Measurements from ENCODE around the gene OR1I1. TPM values are rescaled to one million over a fixed set of nuclear protein-coding genes. Genes with fewer than 3 reads are reported as not detected.

OR1I1 gene
- total RNA-seq, 1 donor from 2014 or later = not detected

GRCh38 chr19:15129856-15130585, 48.0 kb downstream of the OR1I1 start:
- no peak overlapping the region for H3K4me3 ChIP-seq
- ATAC-seq (no peak), DNase-seq (no peak)
- no peak overlapping the region for H3K27ac ChIP-seq
- H3K27me3 ChIP-seq (ENCODE audit: low read depth) = peaks cover 3% of the 10 kb centered on the region
- no peaks in the 10 kb centered on the region for H3K36me3 ChIP-seq
- TF ChIP-seq, protein P1, sequence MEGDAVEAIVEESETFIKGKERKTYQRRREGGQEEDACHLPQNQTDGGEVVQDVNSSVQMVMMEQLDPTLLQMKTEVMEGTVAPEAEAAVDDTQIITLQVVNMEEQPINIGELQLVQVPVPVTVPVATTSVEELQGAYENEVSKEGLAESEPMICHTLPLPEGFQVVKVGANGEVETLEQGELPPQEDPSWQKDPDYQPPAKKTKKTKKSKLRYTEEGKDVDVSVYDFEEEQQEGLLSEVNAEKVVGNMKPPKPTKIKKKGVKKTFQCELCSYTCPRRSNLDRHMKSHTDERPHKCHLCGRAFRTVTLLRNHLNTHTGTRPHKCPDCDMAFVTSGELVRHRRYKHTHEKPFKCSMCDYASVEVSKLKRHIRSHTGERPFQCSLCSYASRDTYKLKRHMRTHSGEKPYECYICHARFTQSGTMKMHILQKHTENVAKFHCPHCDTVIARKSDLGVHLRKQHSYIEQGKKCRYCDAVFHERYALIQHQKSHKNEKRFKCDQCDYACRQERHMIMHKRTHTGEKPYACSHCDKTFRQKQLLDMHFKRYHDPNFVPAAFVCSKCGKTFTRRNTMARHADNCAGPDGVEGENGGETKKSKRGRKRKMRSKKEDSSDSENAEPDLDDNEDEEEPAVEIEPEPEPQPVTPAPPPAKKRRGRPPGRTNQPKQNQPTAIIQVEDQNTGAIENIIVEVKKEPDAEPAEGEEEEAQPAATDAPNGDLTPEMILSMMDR (IDR thresholded peaks at IDR 0.05) = no peak
- intact Hi-C loops (cut with DNase I) = no loop called here
- H3K9me3 ChIP-seq = no peaks in the 10 kb centered on the region
- peaks cover 7% of the 10 kb centered on the region for H3K4me1 ChIP-seq

GRCh38 chr19:15136234-15136954, 54.4 kb downstream of the OR1I1 start:
- H3K27me3 ChIP-seq (ENCODE audit: low read depth) = peaks cover 3% of the 10 kb centered on the region
- no peaks in the 10 kb centered on the region for H3K36me3 ChIP-seq
- H3K9me3 ChIP-seq = peaks cover 6% of the 10 kb centered on the region
- no peak overlapping the region for H3K27ac ChIP-seq
- TF ChIP-seq, protein P1 (IDR thresholded peaks at IDR 0.05) = no peak
- no peak overlapping the region for H3K4me3 ChIP-seq
- DNase-seq (no peak), ATAC-seq (no peak)
- H3K4me1 ChIP-seq = no peaks in the 10 kb centered on the region
- intact Hi-C loops (cut with DNase I) = no loop called here

DNA sequence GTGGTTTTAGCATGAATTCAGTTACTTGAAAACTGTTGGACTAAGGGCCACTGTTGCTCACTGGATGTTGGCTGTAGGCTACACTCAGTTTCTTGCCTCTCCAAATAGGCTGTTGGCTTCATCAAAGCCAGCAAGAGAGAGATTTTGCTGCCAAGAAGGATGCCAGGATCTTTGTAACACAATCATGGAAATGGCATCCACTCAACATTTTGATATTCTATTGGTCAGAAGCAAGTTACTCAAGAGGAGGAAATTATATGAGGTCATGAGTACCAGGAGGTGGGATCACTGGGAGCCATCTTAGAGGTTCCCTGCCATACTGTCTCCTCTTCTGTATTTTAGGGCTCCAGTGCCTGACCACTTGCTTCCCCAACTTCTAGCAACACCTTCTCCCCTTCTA, 55.8 kb downstream of the OR1I1 start:
- ATAC-seq = no peak
- no peak overlapping the region for H3K4me3 ChIP-seq
- no peak for DNase-seq
- no peaks in the 10 kb centered on the region for H3K27me3 ChIP-seq (ENCODE audit: low read depth)
- H3K9me3 ChIP-seq = peaks cover 6% of the 10 kb centered on the region
- no peaks in the 10 kb centered on the region for H3K4me1 ChIP-seq
- TF ChIP-seq, protein P1 (IDR thresholded peaks at IDR 0.05) = no peak
- no peak overlapping the region for H3K27ac ChIP-seq
- intact Hi-C loops (cut with DNase I) = no loop called here
- H3K36me3 ChIP-seq = no peaks in the 10 kb centered on the region

DNA sequence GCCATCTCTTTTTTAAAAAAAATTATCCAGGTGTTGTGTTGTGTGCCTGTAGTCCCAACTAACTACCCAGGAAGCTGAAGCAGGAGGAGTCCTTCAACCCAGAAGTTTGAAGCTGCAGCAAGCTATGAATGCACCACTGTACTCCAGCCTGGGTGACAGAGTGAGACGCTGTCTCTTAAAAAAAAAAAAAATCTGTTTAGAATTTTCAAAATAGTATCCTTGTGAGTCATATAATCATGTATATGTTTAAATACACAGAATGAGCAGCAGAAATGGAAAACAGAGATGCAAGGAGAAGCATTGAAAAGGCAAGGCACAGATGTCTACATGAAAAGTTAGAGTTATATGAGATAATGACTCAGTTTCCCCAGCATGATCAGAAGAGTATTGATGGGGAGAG, 56.4 kb downstream of the OR1I1 start:
- Histone ChIP-seq H3K9me3 (peaks cover 6% of the 10 kb centered on the region), H3K36me3 (no peaks in the 10 kb centered on the region), H3K4me3 (no peak overlapping the region), H3K4me1 (no peaks in the 10 kb centered on the region), H3K27ac (no peak overlapping the region), H3K27me3 (ENCODE audit: low read depth) (no peaks in the 10 kb centered on the region)
- intact Hi-C loops (cut with DNase I) = no loop called here
- DNase-seq (no peak), ATAC-seq (no peak)
- TF ChIP-seq, protein P1 (IDR thresholded peaks at IDR 0.05) = no peak

DNA sequence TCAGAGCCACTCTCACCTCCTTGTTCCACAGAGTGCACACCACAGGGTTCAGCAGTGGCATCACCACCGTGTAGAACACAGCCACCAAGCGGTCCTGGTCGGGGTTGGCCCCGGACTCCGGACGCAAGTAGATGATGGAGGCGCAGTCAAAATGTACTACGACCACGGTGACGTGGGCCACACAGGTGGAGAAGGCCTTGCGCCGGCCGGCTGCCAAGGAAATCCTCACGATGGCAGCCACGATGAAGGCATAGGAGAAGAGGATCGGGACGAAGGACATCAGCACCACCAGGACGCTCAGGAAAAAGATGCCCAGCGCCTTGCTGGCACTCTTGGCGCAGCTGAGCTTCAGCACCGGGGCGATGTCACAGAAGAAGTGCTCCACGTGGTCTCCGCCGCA, 59.1 kb downstream of the OR1I1 start:
- TF ChIP-seq, protein P1 (IDR thresholded peaks at IDR 0.05) = no peak
- H3K27ac ChIP-seq = no peak overlapping the region
- H3K27me3 ChIP-seq (ENCODE audit: low read depth) = no peaks in the 10 kb centered on the region
- intact Hi-C loops (cut with DNase I) = no loop called here
- DNase-seq (no peak), ATAC-seq (no peak)
- peaks cover 6% of the 10 kb centered on the region for H3K9me3 ChIP-seq
- no peaks in the 10 kb centered on the region for H3K36me3 ChIP-seq
- H3K4me1 ChIP-seq = no peaks in the 10 kb centered on the region
- H3K4me3 ChIP-seq = no peak overlapping the region
